Measurements from ENCODE around the gene IFT80.

Gene IFT80

DNA sequence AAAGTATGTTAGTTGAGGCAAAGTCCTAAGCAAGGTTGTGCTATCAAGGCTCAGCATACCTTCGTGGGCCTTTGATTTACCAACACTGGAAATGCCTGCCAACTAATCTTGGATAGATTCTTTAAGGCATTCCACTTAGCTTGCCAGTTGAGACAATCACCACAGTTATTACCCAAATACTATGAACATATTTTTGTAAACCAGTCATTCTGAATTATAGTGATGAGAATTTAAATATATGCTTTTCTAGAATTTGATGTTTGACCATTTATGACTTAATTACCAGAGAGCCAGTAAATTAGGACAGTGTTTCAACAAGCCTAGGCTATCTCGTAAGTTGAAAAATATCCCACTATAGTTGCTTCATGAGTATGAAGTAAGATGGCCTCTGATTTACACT lies 35.0 kb upstream of the IFT80 start:
- TF ChIP-seq EZH2phosphoT487 (IDR thresholded peaks at IDR 0.05; ENCODE audit: borderline replicate concordance, low read length): no peak
- TF ChIP-seq, protein P1, sequence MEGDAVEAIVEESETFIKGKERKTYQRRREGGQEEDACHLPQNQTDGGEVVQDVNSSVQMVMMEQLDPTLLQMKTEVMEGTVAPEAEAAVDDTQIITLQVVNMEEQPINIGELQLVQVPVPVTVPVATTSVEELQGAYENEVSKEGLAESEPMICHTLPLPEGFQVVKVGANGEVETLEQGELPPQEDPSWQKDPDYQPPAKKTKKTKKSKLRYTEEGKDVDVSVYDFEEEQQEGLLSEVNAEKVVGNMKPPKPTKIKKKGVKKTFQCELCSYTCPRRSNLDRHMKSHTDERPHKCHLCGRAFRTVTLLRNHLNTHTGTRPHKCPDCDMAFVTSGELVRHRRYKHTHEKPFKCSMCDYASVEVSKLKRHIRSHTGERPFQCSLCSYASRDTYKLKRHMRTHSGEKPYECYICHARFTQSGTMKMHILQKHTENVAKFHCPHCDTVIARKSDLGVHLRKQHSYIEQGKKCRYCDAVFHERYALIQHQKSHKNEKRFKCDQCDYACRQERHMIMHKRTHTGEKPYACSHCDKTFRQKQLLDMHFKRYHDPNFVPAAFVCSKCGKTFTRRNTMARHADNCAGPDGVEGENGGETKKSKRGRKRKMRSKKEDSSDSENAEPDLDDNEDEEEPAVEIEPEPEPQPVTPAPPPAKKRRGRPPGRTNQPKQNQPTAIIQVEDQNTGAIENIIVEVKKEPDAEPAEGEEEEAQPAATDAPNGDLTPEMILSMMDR (IDR thresholded peaks at IDR 0.05; ENCODE audit: low read depth, low read length, poor library complexity, severe bottlenecking): no peak
- Histone ChIP-seq H4K20me1 (ENCODE audit: control insufficient read depth, insufficient read depth, low read depth, low read length) (peaks cover 7% of the 10 kb centered on the region; the same call in 1 of the 2 replicates), H3K27me3 (ENCODE audit: control insufficient read depth, low read length) (no peaks in the 10 kb centered on the region), H3K4me3 (ENCODE audit: low read length) (no peak overlapping the region), H3F3A (ENCODE audit: control insufficient read depth, insufficient read depth) (peaks cover 93% of the 10 kb centered on the region), H3K79me2 (ENCODE audit: control insufficient read depth, low read length) (peaks cover 87% of the 10 kb centered on the region), H3K4me1 (ENCODE audit: control insufficient read depth, low read length) (peaks cover 12% of the 10 kb centered on the region), H3K27ac (ENCODE audit: low read depth, low read length) (no peak overlapping the region), H3K36me3 (ENCODE audit: control insufficient read depth, low read length) (peaks cover 97% of the 10 kb centered on the region), H3K9me2 (replicated peaks; ENCODE audit: control insufficient read depth, low read length) (no peaks in the 10 kb centered on the region), H3K9me3 (ENCODE audit: control insufficient read depth, insufficient read depth, low read length) (no peaks in the 10 kb centered on the region), H3K4me2 (ENCODE audit: low read length) (no peak overlapping the region)

DNA sequence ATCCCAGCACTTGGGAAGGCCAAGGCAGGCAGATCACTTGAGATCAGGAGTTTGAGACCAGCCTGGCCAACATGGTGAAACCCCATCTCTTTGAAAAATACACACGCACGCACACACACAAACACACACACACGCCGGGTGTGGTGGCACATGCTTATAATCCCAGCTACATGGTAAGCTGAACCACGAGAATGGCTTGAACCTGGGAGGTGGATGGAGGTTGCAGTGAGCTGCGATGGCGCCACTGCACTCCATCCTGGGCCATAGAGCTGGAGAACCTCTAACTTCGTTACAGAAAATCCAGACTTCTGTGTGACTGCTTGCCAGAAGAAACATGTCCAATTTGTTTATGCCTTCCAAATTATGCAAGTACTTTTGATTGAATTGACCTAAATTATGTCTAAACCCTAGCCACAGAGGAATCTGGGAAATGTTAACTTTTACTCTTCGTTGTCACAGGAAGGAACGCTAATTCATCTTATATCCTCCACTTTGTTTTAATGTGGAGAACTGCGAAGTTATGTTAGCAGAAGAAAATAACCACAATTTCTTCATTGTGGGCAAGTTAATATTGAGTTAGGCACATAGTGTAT lies 28.9 kb upstream of the IFT80 start:
- no peak for TF ChIP-seq EZH2phosphoT487 (IDR thresholded peaks at IDR 0.05; ENCODE audit: borderline replicate concordance, low read length)
- TF ChIP-seq, protein P1 (IDR thresholded peaks at IDR 0.05; ENCODE audit: low read depth, low read length, poor library complexity, severe bottlenecking): no peak
- Histone ChIP-seq H3K27me3 (ENCODE audit: control insufficient read depth, low read length) (no peaks in the 10 kb centered on the region), H3K4me1 (ENCODE audit: control insufficient read depth, low read length) (no peaks in the 10 kb centered on the region), H3K4me3 (ENCODE audit: low read length) (no peak overlapping the region), H3K27ac (ENCODE audit: low read depth, low read length) (no peak overlapping the region), H3K4me2 (ENCODE audit: low read length) (no peak overlapping the region), H3K9me3 (ENCODE audit: control insufficient read depth, insufficient read depth, low read length) (no peaks in the 10 kb centered on the region), H3K79me2 (ENCODE audit: control insufficient read depth, low read length) (peaks cover 83% of the 10 kb centered on the region), H3F3A (ENCODE audit: control insufficient read depth, insufficient read depth) (peaks cover 86% of the 10 kb centered on the region), H3K9me2 (replicated peaks; ENCODE audit: control insufficient read depth, low read length) (no peaks in the 10 kb centered on the region), H3K36me3 (ENCODE audit: control insufficient read depth, low read length) (peaks cover 99% of the 10 kb centered on the region), H4K20me1 (ENCODE audit: control insufficient read depth, insufficient read depth, low read depth, low read length) (no peaks in the 10 kb centered on the region; the same call in 1 of the 2 replicates)

GRCh38 chr3:160417311-160417710 lies 18.3 kb upstream of the IFT80 start:
- Histone ChIP-seq H3K27ac (ENCODE audit: low read depth, low read length) (no peak overlapping the region), H3K27me3 (ENCODE audit: control insufficient read depth, low read length) (no peaks in the 10 kb centered on the region), H3K4me2 (ENCODE audit: low read length) (no peak overlapping the region), H3F3A (ENCODE audit: control insufficient read depth, insufficient read depth) (peaks cover 60% of the 10 kb centered on the region), H3K4me3 (ENCODE audit: low read length) (no peak overlapping the region), H3K9me3 (ENCODE audit: control insufficient read depth, insufficient read depth, low read length) (no peaks in the 10 kb centered on the region), H3K79me2 (ENCODE audit: control insufficient read depth, low read length) (peaks cover 86% of the 10 kb centered on the region), H3K36me3 (ENCODE audit: control insufficient read depth, low read length) (peaks cover 97% of the 10 kb centered on the region), H3K9me2 (replicated peaks; ENCODE audit: control insufficient read depth, low read length) (no peaks in the 10 kb centered on the region), H3K4me1 (ENCODE audit: control insufficient read depth, low read length) (peaks cover 14% of the 10 kb centered on the region), H4K20me1 (ENCODE audit: control insufficient read depth, insufficient read depth, low read depth, low read length) (peaks cover 16% of the 10 kb centered on the region; the same call in 1 of the 2 replicates)
- TF ChIP-seq EZH2phosphoT487 (IDR thresholded peaks at IDR 0.05; ENCODE audit: borderline replicate concordance, low read length): no peak
- TF ChIP-seq, protein P1 (IDR thresholded peaks at IDR 0.05; ENCODE audit: low read depth, low read length, poor library complexity, severe bottlenecking): no peak
